Measurements from ENCODE around the gene MAP2K5. TPM values are rescaled to one million over a fixed set of nuclear protein-coding genes. Genes with fewer than 3 reads are reported as not detected.

MAP2K5 gene
- polyA plus RNA-seq (2013, experiment 1 of 2) = 8.3 TPM
- polyA plus RNA-seq (2013, experiment 2 of 2) = 8.6 TPM

DNA sequence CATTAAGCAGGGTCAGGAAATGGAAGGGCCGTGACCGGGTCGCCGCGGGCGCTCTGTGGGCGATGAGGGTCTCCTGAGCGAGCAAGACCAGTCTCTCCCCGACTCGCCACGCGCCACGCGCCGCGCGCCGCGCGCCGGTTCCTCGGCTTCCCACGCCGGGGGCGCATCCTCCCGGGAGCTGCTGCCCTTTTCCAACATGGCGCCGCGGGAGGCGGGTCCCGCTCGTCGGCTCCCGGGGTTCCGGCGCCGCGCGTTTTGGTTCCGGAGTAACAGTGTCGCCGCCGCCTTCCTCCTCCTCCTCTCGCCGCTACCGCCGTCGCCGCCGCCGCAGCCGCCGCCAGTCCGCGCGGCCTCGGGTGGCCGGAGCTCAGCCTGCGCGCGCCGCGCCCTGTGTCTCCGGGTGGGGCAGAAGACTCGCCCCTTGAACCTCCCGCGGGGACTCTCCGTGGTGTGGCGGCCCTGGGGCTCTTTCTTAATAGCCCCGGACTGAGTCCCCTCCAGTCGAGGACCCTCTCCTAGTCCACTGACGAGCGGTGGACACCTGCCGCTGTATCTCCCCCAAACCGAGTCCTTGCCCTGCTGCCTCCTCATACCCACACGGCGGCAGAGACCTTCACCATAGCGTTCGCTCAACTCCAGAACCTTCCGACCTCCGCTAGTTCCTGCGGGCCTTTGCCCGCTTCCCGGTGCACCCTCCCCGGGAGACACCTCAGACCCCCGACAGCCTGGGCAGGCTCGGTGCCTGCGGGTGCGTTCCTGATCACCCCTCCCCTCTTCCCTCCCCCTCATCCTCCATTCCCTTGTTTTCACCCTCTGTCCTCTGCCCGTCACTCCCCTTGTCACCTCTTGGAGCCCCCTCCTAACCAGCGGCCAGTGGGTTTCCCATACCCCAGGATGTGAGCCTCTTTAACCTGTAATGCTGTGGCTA is at the start of gene MAP2K5:
Gene MAP2K5 (plus strand): TSS at position 284 of the 928 bp plus-strand sequence. CDS start 633 bp downstream, at position 917.
- Histone ChIP-seq H3K27me3 (ENCODE audit: insufficient read depth, low read length, poor library complexity) (no peaks in the 10 kb centered on the region), H3K36me3 (ENCODE audit: control insufficient read depth, insufficient read depth, low read length) (no peaks in the 10 kb centered on the region), H3K4ac (ENCODE audit: low read depth, low read length) (no peak within 1 kb of the TSS), H3K4me1 (ENCODE audit: control insufficient read depth, low read depth, low read length) (peaks cover 2% of the 10 kb centered on the region), H3K79me1 (ENCODE audit: low read length) (no peaks in the 10 kb centered on the region), H3K23ac (ENCODE audit: low read length) (peak within 1 kb of the TSS; percentile 11), H3K27ac (ENCODE audit: low read depth, low read length) (no peak within 1 kb of the TSS), H3K79me2 (ENCODE audit: control insufficient read depth, insufficient read depth, low read length) (no peaks in the 10 kb centered on the region), H3K4me2 (ENCODE audit: low read length) (peak within 1 kb of the TSS; percentile 86), H2AK5ac (ENCODE audit: low read length) (no peak within 1 kb of the TSS), H3K18ac (ENCODE audit: low read length) (peak within 1 kb of the TSS; percentile 34), H4K5ac (ENCODE audit: low read length) (no peak within 1 kb of the TSS), H4K8ac (ENCODE audit: low read depth, low read length) (peak within 1 kb of the TSS; percentile 65), H2BK120ac (ENCODE audit: low read depth, low read length) (no peak within 1 kb of the TSS), H3K9ac (ENCODE audit: low read length) (peak within 1 kb of the TSS; percentile 86), H3K4me3 (ENCODE audit: low read length) (peak within 1 kb of the TSS; percentile 88), H2BK15ac (replicated peaks; ENCODE audit: low read depth) (no peak within 1 kb of the TSS), H2BK5ac (ENCODE audit: low read length) (no peak within 1 kb of the TSS), H3K56ac (ENCODE audit: low read length) (peak within 1 kb of the TSS; percentile 96)
- peak; percentile 53 for DNase-seq
- no CpG with 5 or more reads among the region's 91 CpGs for WGBS (ENCODE audit: extremely low coverage, insufficient coverage, low lambda C conversion rate)

DNA sequence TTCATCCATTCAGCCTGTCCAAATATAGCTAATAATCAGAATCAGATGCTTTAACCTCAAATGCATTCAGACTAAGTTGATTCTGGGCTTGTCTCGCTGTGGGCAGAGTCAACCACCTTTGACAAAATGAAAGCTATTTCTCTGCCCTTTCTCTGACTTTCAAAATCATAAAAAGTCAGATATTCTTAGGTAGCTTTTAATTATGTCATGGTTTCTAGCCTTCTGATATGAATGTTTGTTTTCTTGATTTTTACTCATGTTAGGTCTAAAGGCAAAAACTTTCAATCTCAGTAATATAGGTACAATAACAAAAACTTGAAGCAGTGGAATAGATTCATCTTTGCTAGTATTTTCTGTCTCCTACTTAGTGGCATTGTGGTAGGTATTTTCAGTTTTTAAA is 46.9 kb upstream of the MAP2K5 start:
- WGBS (ENCODE audit: extremely low coverage, insufficient coverage, low lambda C conversion rate) = no CpG with 5 or more reads among the region's 1 CpG
- H3K18ac ChIP-seq (ENCODE audit: low read length) = no peak overlapping the region

DNA sequence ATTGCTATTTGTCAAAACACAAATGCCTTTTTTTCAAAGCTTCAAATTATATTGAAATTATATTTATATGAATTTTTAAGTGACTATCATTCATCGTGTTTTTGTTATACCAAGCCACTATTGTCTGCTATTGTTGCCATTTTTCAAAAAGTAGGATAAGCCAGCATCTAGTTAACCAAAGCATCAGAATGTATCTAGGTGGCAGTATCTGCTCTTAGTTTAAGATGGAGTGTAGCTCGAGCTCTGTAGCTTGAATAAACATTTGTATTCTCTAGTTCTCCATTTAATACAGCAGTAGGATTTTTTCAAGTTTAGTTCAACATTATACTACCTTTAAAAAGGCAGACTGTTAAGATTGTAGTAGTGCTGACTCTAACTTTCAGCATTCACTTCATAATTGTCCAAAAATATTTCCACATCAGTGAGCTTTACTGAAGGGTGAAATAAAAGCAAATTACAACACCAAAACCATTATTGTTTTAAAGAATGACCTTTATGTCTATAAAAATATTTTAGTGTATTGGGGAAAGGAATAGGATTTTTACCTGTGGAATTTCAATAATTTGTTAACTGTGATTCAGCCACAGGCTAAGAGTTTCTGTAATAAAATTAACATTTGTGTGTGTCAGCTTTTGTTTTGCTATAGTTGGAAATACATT is 41.2 kb upstream of the MAP2K5 start:
- peak; percentile 17 for DNase-seq
- Histone ChIP-seq H3K79me2 (ENCODE audit: control insufficient read depth, insufficient read depth, low read length) (no peaks in the 10 kb centered on the region), H3K4me1 (ENCODE audit: control insufficient read depth, low read depth, low read length) (no peaks in the 10 kb centered on the region), H2BK120ac (ENCODE audit: low read depth, low read length) (no peak overlapping the region), H3K4me3 (ENCODE audit: low read length) (no peak overlapping the region), H3K56ac (ENCODE audit: low read length) (no peak overlapping the region), H3K36me3 (ENCODE audit: control insufficient read depth, insufficient read depth, low read length) (no peaks in the 10 kb centered on the region), H2BK5ac (ENCODE audit: low read length) (no peak overlapping the region), H3K18ac (ENCODE audit: low read length) (no peak overlapping the region), H3K4me2 (ENCODE audit: low read length) (no peak overlapping the region), H2BK15ac (replicated peaks; ENCODE audit: low read depth) (no peak overlapping the region), H3K9ac (ENCODE audit: low read length) (no peak overlapping the region), H4K8ac (ENCODE audit: low read depth, low read length) (no peak overlapping the region), H2AK5ac (ENCODE audit: low read length) (no peak overlapping the region), H3K79me1 (ENCODE audit: low read length) (no peaks in the 10 kb centered on the region), H3K27me3 (ENCODE audit: insufficient read depth, low read length, poor library complexity) (no peaks in the 10 kb centered on the region), H4K5ac (ENCODE audit: low read length) (no peak overlapping the region), H3K23ac (ENCODE audit: low read length) (no peak overlapping the region), H3K4ac (ENCODE audit: low read depth, low read length) (no peak overlapping the region), H3K27ac (ENCODE audit: low read depth, low read length) (no peak overlapping the region)
- WGBS (ENCODE audit: extremely low coverage, insufficient coverage, low lambda C conversion rate) = no CpG with 5 or more reads among the region's 2 CpGs

More for the DNA sequence above, 46.9 kb upstream of the MAP2K5 start:
- no peaks in the 10 kb centered on the region for H3K79me2 ChIP-seq (ENCODE audit: control insufficient read depth, insufficient read depth, low read length)
- H3K36me3 ChIP-seq (ENCODE audit: control insufficient read depth, insufficient read depth, low read length) = no peaks in the 10 kb centered on the region
- H2BK5ac ChIP-seq (ENCODE audit: low read length) = no peak overlapping the region
- H2BK120ac ChIP-seq (ENCODE audit: low read depth, low read length) = no peak overlapping the region
- H3K4me2 ChIP-seq (ENCODE audit: low read length) = no peak overlapping the region
- no peak overlapping the region for H3K9ac ChIP-seq (ENCODE audit: low read length)
- H3K4me1 ChIP-seq (ENCODE audit: control insufficient read depth, low read depth, low read length) = no peaks in the 10 kb centered on the region
- no peak overlapping the region for H4K8ac ChIP-seq (ENCODE audit: low read depth, low read length)
- H2AK5ac ChIP-seq (ENCODE audit: low read length) = no peak overlapping the region
- no peaks in the 10 kb centered on the region for H3K27me3 ChIP-seq (ENCODE audit: insufficient read depth, low read length, poor library complexity)
- H3K4ac ChIP-seq (ENCODE audit: low read depth, low read length) = no peak overlapping the region
- H3K4me3 ChIP-seq (ENCODE audit: low read length) = no peak overlapping the region
- H3K27ac ChIP-seq (ENCODE audit: low read depth, low read length) = no peak overlapping the region
- H2BK15ac ChIP-seq (replicated peaks; ENCODE audit: low read depth) = no peak overlapping the region
- H4K5ac ChIP-seq (ENCODE audit: low read length) = no peak overlapping the region
- no peak overlapping the region for H3K23ac ChIP-seq (ENCODE audit: low read length)
- H3K79me1 ChIP-seq (ENCODE audit: low read length) = no peaks in the 10 kb centered on the region
- DNase-seq = no peak
- no peak overlapping the region for H3K56ac ChIP-seq (ENCODE audit: low read length)

DNA sequence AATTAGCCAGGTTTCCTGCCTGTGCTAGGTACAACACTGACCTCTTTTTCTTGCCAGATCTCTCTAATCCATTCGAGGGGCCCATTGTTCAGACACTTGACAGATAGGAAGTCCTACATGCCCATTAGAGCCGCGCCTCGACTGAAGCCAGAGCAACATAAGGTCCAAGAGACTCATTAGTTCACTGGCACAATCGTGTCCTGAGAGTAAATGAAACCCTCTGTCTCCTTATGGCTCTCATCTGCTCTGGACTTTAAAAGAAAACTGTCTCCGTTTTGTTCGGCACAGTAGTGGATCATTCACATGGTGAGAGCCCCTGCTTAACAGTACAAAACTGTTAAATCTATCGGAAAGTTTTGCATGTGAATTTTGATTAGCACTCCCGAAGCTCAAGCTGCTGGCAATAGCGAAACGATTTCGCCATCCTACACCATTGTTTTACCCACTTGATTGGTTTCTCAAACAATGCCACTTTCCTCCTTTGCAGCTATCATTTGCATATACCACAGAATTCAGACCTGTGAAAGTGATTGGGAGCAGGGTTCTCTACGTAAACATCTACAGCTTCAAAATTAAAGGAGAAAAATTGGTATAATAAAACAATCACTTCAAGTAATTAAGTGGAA is 40.6 kb upstream of the MAP2K5 start:
- H3K79me1 ChIP-seq (ENCODE audit: low read length) = no peaks in the 10 kb centered on the region
- H4K5ac ChIP-seq (ENCODE audit: low read length) = no peak overlapping the region
- no peak overlapping the region for H3K4me3 ChIP-seq (ENCODE audit: low read length)
- DNase-seq = peak; percentile 2
- no CpG with 5 or more reads among the region's 13 CpGs for WGBS (ENCODE audit: extremely low coverage, insufficient coverage, low lambda C conversion rate)
- H3K23ac ChIP-seq (ENCODE audit: low read length) = no peak overlapping the region
- no peak overlapping the region for H2BK5ac ChIP-seq (ENCODE audit: low read length)
- no peak overlapping the region for H2BK120ac ChIP-seq (ENCODE audit: low read depth, low read length)
- H3K4ac ChIP-seq (ENCODE audit: low read depth, low read length) = no peak overlapping the region
- no peaks in the 10 kb centered on the region for H3K27me3 ChIP-seq (ENCODE audit: insufficient read depth, low read length, poor library complexity)
- no peak overlapping the region for H4K8ac ChIP-seq (ENCODE audit: low read depth, low read length)
- no peak overlapping the region for H2AK5ac ChIP-seq (ENCODE audit: low read length)
- no peak overlapping the region for H3K56ac ChIP-seq (ENCODE audit: low read length)
- no peak overlapping the region for H3K9ac ChIP-seq (ENCODE audit: low read length)
- no peak overlapping the region for H3K4me2 ChIP-seq (ENCODE audit: low read length)
- no peak overlapping the region for H3K27ac ChIP-seq (ENCODE audit: low read depth, low read length)
- H2BK15ac ChIP-seq (replicated peaks; ENCODE audit: low read depth) = no peak overlapping the region
- no peaks in the 10 kb centered on the region for H3K79me2 ChIP-seq (ENCODE audit: control insufficient read depth, insufficient read depth, low read length)
- no peaks in the 10 kb centered on the region for H3K36me3 ChIP-seq (ENCODE audit: control insufficient read depth, insufficient read depth, low read length)
- H3K18ac ChIP-seq (ENCODE audit: low read length) = no peak overlapping the region
- no peaks in the 10 kb centered on the region for H3K4me1 ChIP-seq (ENCODE audit: control insufficient read depth, low read depth, low read length)

DNA sequence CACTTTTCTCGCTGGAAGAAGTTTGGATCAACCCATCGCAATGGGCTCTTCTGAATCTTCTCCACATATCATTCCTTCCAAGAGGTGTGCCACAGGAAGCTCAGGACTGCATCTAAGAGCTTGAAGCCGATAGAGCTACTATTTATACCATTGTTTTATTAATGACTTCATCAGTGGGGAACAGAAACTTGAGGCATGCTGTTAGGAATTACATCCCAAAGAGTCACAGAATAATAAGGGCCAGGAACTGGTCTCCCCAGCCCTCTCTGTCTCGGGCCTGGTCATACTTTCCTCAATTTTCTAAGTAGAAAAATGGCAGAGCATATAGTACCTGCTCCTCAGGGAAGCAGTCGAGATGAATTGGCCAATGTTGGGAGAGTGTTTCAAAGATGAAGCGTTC is 38.4 kb upstream of the MAP2K5 start:
- Histone ChIP-seq H2BK15ac (replicated peaks; ENCODE audit: low read depth) (no peak overlapping the region), H2BK5ac (ENCODE audit: low read length) (no peak overlapping the region), H3K4me1 (ENCODE audit: control insufficient read depth, low read depth, low read length) (no peaks in the 10 kb centered on the region), H3K27me3 (ENCODE audit: insufficient read depth, low read length, poor library complexity) (no peaks in the 10 kb centered on the region), H2AK5ac (ENCODE audit: low read length) (no peak overlapping the region), H3K18ac (ENCODE audit: low read length) (no peak overlapping the region), H3K4me3 (ENCODE audit: low read length) (no peak overlapping the region), H3K36me3 (ENCODE audit: control insufficient read depth, insufficient read depth, low read length) (no peaks in the 10 kb centered on the region), H3K23ac (ENCODE audit: low read length) (no peak overlapping the region), H3K79me2 (ENCODE audit: control insufficient read depth, insufficient read depth, low read length) (no peaks in the 10 kb centered on the region), H2BK120ac (ENCODE audit: low read depth, low read length) (no peak overlapping the region), H3K4me2 (ENCODE audit: low read length) (no peak overlapping the region), H4K5ac (ENCODE audit: low read length) (no peak overlapping the region), H3K9ac (ENCODE audit: low read length) (no peak overlapping the region), H3K4ac (ENCODE audit: low read depth, low read length) (no peak overlapping the region), H4K8ac (ENCODE audit: low read depth, low read length) (no peak overlapping the region), H3K56ac (ENCODE audit: low read length) (no peak overlapping the region), H3K79me1 (ENCODE audit: low read length) (no peaks in the 10 kb centered on the region), H3K27ac (ENCODE audit: low read depth, low read length) (no peak overlapping the region)
- WGBS (ENCODE audit: extremely low coverage, insufficient coverage, low lambda C conversion rate) = no CpG with 5 or more reads among the region's 6 CpGs
- no peak for DNase-seq
